ENCODE measurements around the gene CBX3. TPM values are rescaled to one million over a fixed set of nuclear protein-coding genes. Genes with fewer than 3 reads are reported as not detected.
A peak's percentile ranks its signal among the peaks of the same experiment; 100 is the strongest.

Gene CBX3
- total and polyA plus RNA-seq, 10 of the 15 experiments (the other 5 are each of a cell fraction or from before 2014, with no cell fraction given) = 153 to 307 (median 225) TPM

- TF ChIP-seq BHLHE40 (IDR thresholded peaks at IDR 0.05; ENCODE audit: borderline replicate concordance in 1 of 2, low read depth in 2 of 2, low read length in 1 of 2) (peak in 1 of 2 experiments; percentile 70; a peak in 3 of 4 replicates), MEF2A (IDR thresholded peaks at IDR 0.05; ENCODE audit: insufficient read depth, low read depth, low read length) (0 out of 2 replicates have a peak, but pooled peaks have one; percentile 5), SREBF2 (IDR thresholded peaks at IDR 0.05; ENCODE audit: low read length) (no peak), USF1 (IDR thresholded peaks at IDR 0.05; ENCODE audit: borderline replicate concordance, extremely low read length, insufficient read depth, low read depth, low read length) (no peak), HDAC6 (IDR thresholded peaks at IDR 0.05; ENCODE audit: unreplicated experiment) (no peak), CBX3 (IDR thresholded peaks at IDR 0.05; ENCODE audit: borderline replicate concordance, low read depth) (no peak), IKZF2 (IDR thresholded peaks at IDR 0.05) (peak; percentile 64 to 69; a peak in 3 of 4 replicates), POLR2AphosphoS5 (IDR thresholded peaks at IDR 0.05; ENCODE audit: low read length) (peak; percentile 96), ZNF217 (IDR thresholded peaks at IDR 0.05) (no peak), PML (IDR thresholded peaks at IDR 0.05; ENCODE audit: low read length) (0 out of 2 replicates have a peak, but pooled peaks have one; percentile 45), SRF (IDR thresholded peaks at IDR 0.05; ENCODE audit: low read depth in 2 of 2, low read length in 2 of 2) (0 out of 4 replicates have a peak, but pooled peaks of 1 of the 2 experiments have one; percentile 16), SMAD5 (IDR thresholded peaks at IDR 0.05; ENCODE audit: low read depth) (peak; percentile 88; the same call in 1 of the 2 replicates), NR2C2 (IDR thresholded peaks at IDR 0.05; ENCODE audit: borderline replicate concordance, control insufficient read depth, insufficient read length, low read depth) (no peak), MTA3 (IDR thresholded peaks at IDR 0.05; ENCODE audit: borderline replicate concordance, low read length) (no peak), NR2F1 (conservative IDR thresholded peaks at IDR 0.05) (peak; percentile 75), CHD1 (IDR thresholded peaks at IDR 0.05; ENCODE audit: low read depth, low read length) (peak; percentile 87), SP1 (IDR thresholded peaks at IDR 0.05; ENCODE audit: low read depth, low read length) (peak; percentile 73), ATF2 (IDR thresholded peaks at IDR 0.05; ENCODE audit: low read length) (no peak), RCOR1 (conservative IDR thresholded peaks at IDR 0.05; ENCODE audit: low read depth, low read length) (no peak), ATF7 (IDR thresholded peaks at IDR 0.05; ENCODE audit: low read depth) (no peak), EP300 (IDR thresholded peaks at IDR 0.05; ENCODE audit: borderline replicate concordance in 1 of 2, control insufficient read depth in 1 of 2, low read depth in 2 of 2, low read length in 2 of 2) (peak; percentile 18 to 33; a peak in 2 of 4 replicates), STAT3 (IDR thresholded peaks at IDR 0.05; ENCODE audit: low read depth, low read length) (no peak), MAX (IDR thresholded peaks at IDR 0.05; ENCODE audit: low read depth, low read length) (0 out of 2 replicates have a peak, but pooled peaks have one; percentile 7), POLR2A (IDR thresholded peaks at IDR 0.05; ENCODE audit: low read depth, low read length) (peak; percentile 96), CHD2 (IDR thresholded peaks at IDR 0.05; ENCODE audit: borderline replicate concordance, low read depth, low read length) (peak; percentile 51), MTA2 (IDR thresholded peaks at IDR 0.05; ENCODE audit: low read depth) (peak; percentile 53), ESRRA (IDR thresholded peaks at IDR 0.05; ENCODE audit: low read length) (peak; percentile 62; the same call in 1 of the 2 replicates), PAX5 (IDR thresholded peaks at IDR 0.05; ENCODE audit: borderline replicate concordance, low read depth, low read length) (0 out of 2 replicates have a peak, but pooled peaks have one; percentile 23), YY1 (IDR thresholded peaks at IDR 0.05; ENCODE audit: low read depth, low read length) (0 out of 2 replicates have a peak, but pooled peaks have one; percentile 35), JUND (IDR thresholded peaks at IDR 0.05; ENCODE audit: low read depth, low read length) (0 out of 2 replicates have a peak, but pooled peaks have one; percentile 41), RUNX3 (IDR thresholded peaks at IDR 0.05; ENCODE audit: low read length) (peak; percentile 68)
These were observed at the start of gene CBX3 (continued) for GRCh38 chr7:26201247-26202018.

Data from GM12878 (cell line).